Endothelial cell (in vitro differentiated cells): ENCODE data around the gene DCXR. TPM values are rescaled to one million over a fixed set of nuclear protein-coding genes. Genes with fewer than 3 reads are reported as not detected.

Experiments used
- DNase-seq: peaks from one replicate; pipeline ENCODE4 v3.0.0; 2021; ENCODE audit warnings: low spot score
- H3K27ac Mint-ChIP-seq: one replicate; pipeline ENCODE4 v1.8.0; 2021; ENCODE audit warnings: mixed read lengths, inconsistent platforms; ENCODE audit not compliant: unreplicated experiment
- H3K27me3 Mint-ChIP-seq: one replicate; pipeline ENCODE4 v1.8.0; 2021; ENCODE audit warnings: mild to moderate bottlenecking, moderate library complexity, mixed read lengths, inconsistent platforms; ENCODE audit not compliant: unreplicated experiment
- H3K36me3 Mint-ChIP-seq: one replicate; pipeline ENCODE4 v1.8.0; 2021; ENCODE audit warnings: mild to moderate bottlenecking, low read depth, mixed read lengths, inconsistent platforms; ENCODE audit not compliant: unreplicated experiment
- H3K4me1 Mint-ChIP-seq: one replicate; pipeline ENCODE4 v1.8.0; 2021; ENCODE audit warnings: mild to moderate bottlenecking, mixed read lengths, inconsistent platforms; ENCODE audit not compliant: unreplicated experiment
- H3K4me3 Mint-ChIP-seq: one replicate; pipeline ENCODE4 v1.8.0; 2021; ENCODE audit warnings: mild to moderate bottlenecking, mixed read lengths, inconsistent platforms; ENCODE audit not compliant: unreplicated experiment
- H3K9me3 Mint-ChIP-seq: one replicate; pipeline ENCODE4 v1.8.0; 2021; ENCODE audit warnings: mixed read lengths, inconsistent platforms; ENCODE audit not compliant: unreplicated experiment
- CTCF ChIP-seq: fragments of 200-600 bp; sonication (generic); IDR thresholded peaks from one replicate; pipeline ENCODE4 v1.5.0; 2021; ENCODE audit warnings: antibody characterized with exemption; ENCODE audit not compliant: unreplicated experiment
- total RNA-seq: library from RNA; stranded (reverse); fragmentation: NEBNext Ultra II Directional; extraction: Animal tissue kit (Norgen Biotek cat#: 25700); gene quantifications from one replicate; pipeline ENCODE4 v1.2.1, GENCODE V29; 2021; ENCODE audit not compliant: unreplicated experiment

DCXR gene
- total RNA-seq, 1 donor from 2014 or later = 30.8 TPM

GRCh38 chr17:82060614-82061013 is 23.1 kb upstream of the DCXR start:
- H3K27ac Mint-ChIP-seq = no peak overlapping the region
- no peak for DNase-seq
- TF ChIP-seq CTCF = no peak
- peaks cover 6% of the 10 kb centered on the region for H3K27me3 Mint-ChIP-seq
- H3K4me1 Mint-ChIP-seq = no peaks in the 10 kb centered on the region
- H3K9me3 Mint-ChIP-seq = no peaks in the 10 kb centered on the region
- no peaks in the 10 kb centered on the region for H3K36me3 Mint-ChIP-seq
- H3K4me3 Mint-ChIP-seq = no peak overlapping the region

- no peaks in the 10 kb centered on the region for H3K4me1 Mint-ChIP-seq
Measured at GRCh38 chr17:82060001-82060380, 22.5 kb upstream of the DCXR start.

GRCh38 chr17:82059272-82060000 is 21.9 kb upstream of the DCXR start:
- Mint-ChIP-seq H3K4me1 (no peaks in the 10 kb centered on the region), H3K36me3 (no peaks in the 10 kb centered on the region), H3K9me3 (no peaks in the 10 kb centered on the region), H3K4me3 (no peak overlapping the region), H3K27me3 (peaks cover 6% of the 10 kb centered on the region), H3K27ac (no peak overlapping the region)
- no peak for DNase-seq
- no peak for TF ChIP-seq CTCF

More at GRCh38 chr17:82060001-82060380, 22.5 kb upstream of the DCXR start:
- no peak for TF ChIP-seq CTCF
- no peak for DNase-seq
- Mint-ChIP-seq H3K9me3 (no peaks in the 10 kb centered on the region), H3K4me3 (no peak overlapping the region), H3K27ac (no peak overlapping the region), H3K27me3 (peaks cover 6% of the 10 kb centered on the region), H3K36me3 (no peaks in the 10 kb centered on the region)

- no peak for TF ChIP-seq CTCF
- Mint-ChIP-seq H3K9me3 (no peaks in the 10 kb centered on the region), H3K27ac (no peak overlapping the region), H3K27me3 (peaks cover 7% of the 10 kb centered on the region), H3K36me3 (no peaks in the 10 kb centered on the region), H3K4me1 (no peaks in the 10 kb centered on the region), H3K4me3 (no peak overlapping the region)
- no peak for DNase-seq
Measured at GRCh38 chr17:82058855-82059249, 21.4 kb upstream of the DCXR start.

- H3K4me3 Mint-ChIP-seq = no peak overlapping the region
- H3K36me3 Mint-ChIP-seq = no peaks in the 10 kb centered on the region
- no peak for DNase-seq
- H3K27me3 Mint-ChIP-seq = peaks cover 10% of the 10 kb centered on the region
- TF ChIP-seq CTCF = no peak
- no peaks in the 10 kb centered on the region for H3K4me1 Mint-ChIP-seq
- no peak overlapping the region for H3K27ac Mint-ChIP-seq
- H3K9me3 Mint-ChIP-seq = no peaks in the 10 kb centered on the region
Measured at GRCh38 chr17:82058230-82058854, 20.8 kb upstream of the DCXR start.
